Kidney (tissue), 14 donors: ENCODE data around the gene NPAS3. TPM values are rescaled to one million over a fixed set of nuclear protein-coding genes. Genes with fewer than 3 reads are reported as not detected.

Source experiments
- DNase-seq, 5 donors: peaks; one replicate each; pipeline ENCODE4 v3.0.0-alpha.2; 2013 to 2020
- FAIRE-seq: peaks from 2 replicates; lab custom pipeline; 2012; peaks lifted over from hg19 to GRCh38; lab: Jason Lieb, UNC
- H3K27ac ChIP-seq, 2 donors: one replicate each; pipeline ENCODE4 v1.7.0; 2013; ENCODE audit warnings: low read depth in 2 of 2, low read length in 2 of 2, inconsistent platforms in 1 of 2
- H3K27me3 ChIP-seq: one replicate; pipeline ENCODE4 v1.7.1; 2013; ENCODE audit warnings: low read length, inconsistent platforms; ENCODE audit not compliant: control insufficient read depth, insufficient read depth
- H3K36me3 ChIP-seq, 3 donors: one replicate each; pipeline versions ENCODE4 v1.7.0 to v1.7.1; 2013; ENCODE audit warnings: low read length in 3 of 3, control low read depth in 1 of 3, inconsistent platforms in 1 of 3; ENCODE audit not compliant: insufficient read depth in 3 of 3, control insufficient read depth in 2 of 3
- H3K4me1 ChIP-seq, 3 donors: one replicate each; pipeline versions ENCODE4 v1.7.0 to v1.7.1; 2013; ENCODE audit warnings: low read length in 3 of 3, inconsistent platforms in 1 of 3, low read depth in 1 of 3; ENCODE audit not compliant: control insufficient read depth in 2 of 3, insufficient read depth in 2 of 3
- H3K4me3 ChIP-seq, 3 donors: one replicate each; pipeline versions ENCODE4 v1.7.0 to v1.8.1; 2013; ENCODE audit warnings: low read length in 3 of 3, control low read depth in 1 of 3, inconsistent platforms in 1 of 3
- H3K9ac ChIP-seq, 3 donors: one replicate each; pipeline versions ENCODE4 v1.7.0 to v1.7.1; 2013; ENCODE audit warnings: low read length in 3 of 3, control low read depth in 1 of 3, inconsistent platforms in 1 of 3
- H3K9me3 ChIP-seq, 3 donors: one replicate each; pipeline versions ENCODE4 v1.7.0 to v1.7.1; 2013; ENCODE audit warnings: low read length in 3 of 3, control low read depth in 1 of 3, inconsistent platforms in 1 of 3; ENCODE audit not compliant: control insufficient read depth in 2 of 3, insufficient read depth in 1 of 3
- CTCF ChIP-seq: IDR thresholded peaks from 3 replicates; pipeline ENCODE4 v1.5.1; 2012; ENCODE audit warnings: mild to moderate bottlenecking, moderate library complexity, borderline replicate concordance; ENCODE audit not compliant: insufficient read depth; ENCODE audit errors: extremely low read depth
- intact Hi-C: fragments of 100-400 bp; cut with DNase I; formaldehyde crosslinking; loops from one replicate; pipeline ENCODE4 v1.11.1; 2022
- polyA plus RNA-seq: library from polyadenylated mRNA; stranded (reverse); fragments of 350-450 nt; fragmentation: Illumina TruSeq; extraction: RNeasy Lipid Tissue Mini Kit (QIAGEN cat#74804); gene quantifications from one replicate; pipeline ENCODE4 v1.2.3, GENCODE V29; 2014; ENCODE audit warnings: low read depth, low replicate concordance; ENCODE audit not compliant: insufficient read depth
- total RNA-seq: library from RNA; stranded (reverse); fragmentation: NEBNext Ultra II Directional; extraction: Animal tissue kit (Norgen Biotek cat#: 25700); gene quantifications from one replicate; pipeline ENCODE4 v1.2.1, GENCODE V29; 2021
- donor health status: control.
- donor health status: control.
- donor health status: control.
- donor health status: control.
- donor health status: control.
- donor health status: DM: yes; HTN: yes; CAD: no.
- donor health status: Normal renal cell carcinoma (clear cell type).

NPAS3 gene
- total and polyA plus RNA-seq, 2 donors from 2014 or later = 0.82 to 5.0 TPM

DNA sequence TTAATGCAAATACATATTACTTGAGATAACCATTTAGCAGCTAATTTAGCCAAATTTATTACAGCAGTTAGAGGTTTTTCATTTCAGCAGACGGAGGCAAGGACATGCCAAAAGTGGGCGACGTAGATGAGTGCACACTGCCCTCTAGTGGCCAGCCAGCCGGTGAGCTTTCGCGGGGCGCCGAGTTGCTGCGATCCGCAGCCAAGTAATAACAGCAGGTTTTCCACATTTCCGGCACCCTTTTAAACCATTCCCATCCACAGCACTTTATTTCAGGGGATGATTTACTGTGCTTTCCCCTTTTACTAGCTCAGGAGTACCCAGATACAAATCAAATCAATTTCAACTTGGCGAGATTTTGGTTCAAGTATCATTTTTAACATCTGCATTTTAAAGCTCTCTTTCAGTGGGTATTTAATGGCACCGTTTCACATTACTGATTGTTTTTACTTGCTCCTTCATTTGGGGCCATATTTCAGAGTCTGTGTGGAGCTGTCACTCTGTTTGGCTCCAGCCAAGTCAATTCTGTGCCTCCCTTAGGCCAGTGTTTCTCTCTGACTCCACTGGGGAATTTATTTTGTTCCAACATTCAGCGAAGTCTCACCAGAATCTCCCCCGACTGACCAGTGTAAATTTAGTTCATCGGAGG is 854.2 kb downstream of the NPAS3 start:
- peak; percentile 95 for TF ChIP-seq CTCF

GRCh38 chr14:33793398-33794110 is 854.9 kb downstream of the NPAS3 start:
- FAIRE-seq (no peak), DNase-seq (no peak)
- TF ChIP-seq CTCF = no peak
- Histone ChIP-seq H3K27me3 (no peaks in the 10 kb centered on the region), H3K4me3 (peak overlapping the region in 1 of 3 donors; percentile 57), H3K9ac (no peak overlapping the region), H3K27ac (no peak overlapping the region), H3K4me1 (peaks cover 0 to 3% (median 2%) of the 10 kb centered on the region in 3 donors), H3K36me3 (no peaks in the 10 kb centered on the region), H3K9me3 (no peaks in the 10 kb centered on the region)
- intact Hi-C loops = loop anchor here (10.0 kb wide), 1 partner anchor 1219 kb away; no protein-coding TSS in a partner anchor

More for the DNA sequence above, 854.2 kb downstream of the NPAS3 start:
- Histone ChIP-seq H3K9ac (peak overlapping the region in 2 of 3 donors; percentile 20 to 38), H3K27me3 (no peaks in the 10 kb centered on the region), H3K4me1 (peaks cover 0 to 3% (median 2%) of the 10 kb centered on the region in 3 donors), H3K4me3 (peak overlapping the region in 2 of 3 donors; percentile 36 to 57), H3K36me3 (no peaks in the 10 kb centered on the region), H3K27ac (no peak overlapping the region), H3K9me3 (no peaks in the 10 kb centered on the region)
- FAIRE-seq (peak; percentile 30), DNase-seq (peak; percentile 91 to 95 (median 93))
- intact Hi-C loops = loop anchor here (10.0 kb wide), 1 partner anchor 1218 kb away; no protein-coding TSS in a partner anchor

DNA sequence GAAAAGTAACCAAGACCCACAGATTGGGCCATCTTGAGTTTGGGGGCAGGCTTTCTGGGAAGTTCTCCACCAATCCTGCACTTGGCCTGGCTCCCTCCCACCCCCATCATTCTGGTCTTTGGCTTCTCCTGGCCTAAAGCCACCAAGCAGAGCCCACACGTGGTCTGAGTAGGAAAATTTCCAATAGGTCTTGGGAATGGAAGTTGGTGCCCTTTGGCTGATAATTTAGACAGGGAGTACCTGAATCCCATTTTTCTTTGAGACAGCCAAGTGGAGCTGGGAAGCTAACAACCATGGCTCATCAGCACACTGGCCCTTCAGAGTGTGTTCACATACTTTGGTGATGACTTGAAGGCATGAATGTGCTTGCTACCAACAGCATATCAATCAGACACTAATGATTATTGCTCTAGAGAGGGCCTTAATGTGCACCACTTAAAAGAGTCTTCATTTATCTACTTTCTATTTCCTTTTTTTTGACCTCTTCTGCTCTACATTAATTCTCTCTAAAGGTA is 856.2 kb downstream of the NPAS3 start:
- intact Hi-C loops = loop anchor here (10.0 kb wide), 1 partner anchor 1220 kb away; no protein-coding TSS in a partner anchor
- H3K9ac ChIP-seq = no peak overlapping the region
- DNase-seq (no peak), FAIRE-seq (no peak)
- no peak for TF ChIP-seq CTCF
- no peaks in the 10 kb centered on the region for H3K9me3 ChIP-seq
- no peak overlapping the region for H3K27ac ChIP-seq
- peaks cover 0 to 3% (median 2%) of the 10 kb centered on the region in 3 donors for H3K4me1 ChIP-seq
- no peaks in the 10 kb centered on the region for H3K36me3 ChIP-seq
- no peaks in the 10 kb centered on the region for H3K27me3 ChIP-seq
- no peak overlapping the region for H3K4me3 ChIP-seq
